Tibial nerve (tissue), 4 donors: ENCODE measurements around the gene ZBTB49. TPM values are rescaled to one million over a fixed set of nuclear protein-coding genes. Genes with fewer than 3 reads are reported as not detected.

Experiments used
- DNase-seq, 2 donors: peaks; one replicate each; pipeline ENCODE4 v3.0.0-alpha.2; 2019; ENCODE audit warnings: low spot score in 2 of 2
- H3K27ac ChIP-seq, 4 donors: fragments of 200-600 bp; sonication (generic) in 3 of 4; one replicate each; pipeline ENCODE4 v1.5.1; 2017 to 2019; ENCODE audit warnings: mild to moderate bottlenecking in 1 of 4
- H3K27me3 ChIP-seq, 2 donors: fragments of 200-600 bp; sonication (generic) in 1 of 2; one replicate each; pipeline versions ENCODE4 v1.5.1 to v1.6.0; 2017 to 2019
- H3K36me3 ChIP-seq, 3 donors: fragments of 200-600 bp; sonication (generic); one replicate each; pipeline ENCODE4 v1.5.1; 2018 to 2019
- H3K4me1 ChIP-seq, 4 donors: fragments of 200-600 bp; sonication (generic) in 3 of 4; one replicate each; pipeline ENCODE4 v1.5.1; 2017 to 2019
- H3K4me3 ChIP-seq, 4 donors: fragments of 200-600 bp; sonication (generic) in 3 of 4; one replicate each; pipeline ENCODE4 v1.5.1; 2017 to 2019; ENCODE audit warnings: mild to moderate bottlenecking in 1 of 4, moderate library complexity in 1 of 4
- H3K9me3 ChIP-seq, 4 donors: fragments of 200-600 bp; sonication (generic) in 3 of 4; one replicate each; pipeline ENCODE4 v1.5.1; 2017 to 2019
- CTCF ChIP-seq, 5 experiments: fragments of 200-600 bp in 3 of 5; fragments of 450-650 bp in 2 of 5; sonication (generic) in 3 of 5; IDR thresholded peaks; one replicate each; pipeline ENCODE4 v1.5.1; 2016 to 2019; ENCODE audit warnings: antibody characterized with exemption in 5 of 5, mild to moderate bottlenecking in 3 of 5, moderate library complexity in 2 of 5
- EP300 ChIP-seq, 2 donors: sonication (generic); formaldehyde crosslinking; IDR thresholded peaks; one replicate each; pipeline ENCODE4 v1.6.1; 2017; ENCODE audit warnings: antibody characterized with exemption in 2 of 2, mild to moderate bottlenecking in 1 of 2
- POLR2A ChIP-seq, 2 donors: fragments of 450-650 bp; IDR thresholded peaks; one replicate each; pipeline ENCODE4 v1.6.1; 2017; ENCODE audit warnings: antibody characterized with exemption in 2 of 2, mild to moderate bottlenecking in 2 of 2, moderate library complexity in 2 of 2
- WGBS, 2 donors: methylation state at CpG; one replicate each; pipeline ENCODE4 v1.1.5; 2018; 5-methylcytosine and 5-hydroxymethylcytosine counted together
- total RNA-seq, 4 donors: library from RNA; depleted of rRNA; stranded (reverse); fragments of >200 nt; gene quantifications; one replicate each; pipeline ENCODE4 v1.1.0, GENCODE V29; 2016

Gene ZBTB49
- total RNA-seq, 4 donors from 2014 or later = 5.1 to 28.4 (median 10.1) TPM

DNA sequence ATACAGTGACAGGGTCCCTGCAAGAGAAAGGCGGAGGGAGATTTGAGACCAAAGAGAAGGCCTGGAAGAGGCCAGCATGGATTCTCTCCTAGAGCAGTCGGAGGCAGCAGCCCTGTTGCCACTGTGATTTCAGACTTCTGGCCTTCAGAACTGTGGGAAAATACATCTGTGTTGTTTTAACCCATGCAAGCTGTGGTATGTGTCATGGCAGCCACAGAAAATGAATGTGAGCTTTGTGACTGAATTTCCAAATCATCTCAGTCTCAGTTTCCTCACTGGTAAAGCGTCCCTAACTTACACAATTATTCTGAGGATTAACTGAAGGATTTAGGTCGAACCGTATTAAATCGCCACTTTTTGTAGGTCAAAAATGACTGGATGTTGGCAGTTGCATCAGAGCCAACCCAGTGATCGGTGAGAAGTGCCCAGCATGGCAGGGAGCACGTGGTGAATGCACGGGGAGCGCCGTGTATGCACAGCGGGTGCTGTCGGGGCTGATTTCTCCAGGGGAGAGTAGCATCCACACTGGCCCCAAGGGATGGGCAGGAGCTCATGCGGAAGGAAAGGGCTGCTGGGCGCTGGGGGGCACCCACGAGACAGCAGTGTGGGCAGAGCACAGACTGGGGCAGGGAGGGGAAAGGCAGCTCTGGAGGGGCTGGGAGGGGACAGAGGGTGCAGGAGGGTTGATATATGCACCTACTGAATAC, 73.1 kb downstream of the ZBTB49 start:
- TF ChIP-seq POLR2A (IDR thresholded peaks at IDR 0.05) = no peak
- TF ChIP-seq EP300 (IDR thresholded peaks at IDR 0.05) = no peak
- no peak for TF ChIP-seq CTCF (IDR thresholded peaks at IDR 0.05)
- H3K36me3 ChIP-seq = no peaks in the 10 kb centered on the region
- 41 to 55% methylated on average over 16 of the region's 16 CpGs for WGBS, 2 donors
- no peaks in the 10 kb centered on the region for H3K4me1 ChIP-seq
- no peak for DNase-seq
- H3K9me3 ChIP-seq = peaks cover 0 to 7% (median 0%) of the 10 kb centered on the region in 4 donors
- peak overlapping the region in 1 of 4 donors; percentile 50 for H3K27ac ChIP-seq
- no peak overlapping the region for H3K4me3 ChIP-seq
- no peaks in the 10 kb centered on the region for H3K27me3 ChIP-seq

- DNase-seq = no peak
- Histone ChIP-seq H3K36me3 (no peaks in the 10 kb centered on the region), H3K4me3 (no peak overlapping the region)
Measured at GRCh38 chr4:4364061-4364460, 74.0 kb downstream of the ZBTB49 start.

DNA sequence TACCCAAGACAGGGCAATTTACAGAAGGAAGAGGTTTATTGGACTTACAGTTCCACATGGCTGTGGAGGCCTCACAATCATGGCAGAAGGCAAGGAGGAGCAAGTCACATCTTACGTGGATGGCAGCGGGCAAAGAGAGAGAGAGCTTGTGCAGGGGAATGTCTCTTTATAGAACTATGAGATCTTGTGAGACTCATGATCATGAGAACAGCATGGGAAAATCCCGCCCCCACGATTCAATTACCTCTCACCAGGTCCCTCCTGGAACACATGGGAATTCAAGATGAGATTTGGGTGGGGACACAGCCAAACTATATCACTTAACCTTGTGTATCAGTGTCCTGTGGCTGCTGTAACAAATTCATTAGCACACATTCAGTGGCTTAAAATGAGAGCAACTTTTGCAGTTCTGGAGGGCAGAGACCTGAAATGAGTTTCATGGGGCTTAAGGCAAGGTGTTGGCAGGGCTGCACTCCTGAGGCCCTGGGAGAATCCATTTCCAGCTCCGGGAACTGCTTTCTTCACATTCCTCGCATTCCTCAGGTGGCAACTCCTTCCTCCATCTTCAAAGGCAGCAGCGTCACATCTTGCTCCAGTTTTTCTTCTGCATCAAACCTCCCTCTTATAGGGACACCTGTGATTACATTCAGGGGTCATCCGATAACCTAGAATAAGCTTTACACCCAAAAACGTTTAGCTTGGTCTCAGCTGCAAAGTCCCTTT, 74.6 kb downstream of the ZBTB49 start:
- WGBS, 2 donors = 82 to 84% methylated on average over 9 of the region's 9 CpGs
- Histone ChIP-seq H3K9me3 (peaks cover 0 to 7% (median 0%) of the 10 kb centered on the region in 4 donors), H3K36me3 (no peaks in the 10 kb centered on the region), H3K27ac (no peak overlapping the region), H3K4me1 (no peaks in the 10 kb centered on the region), H3K4me3 (no peak overlapping the region), H3K27me3 (no peaks in the 10 kb centered on the region)
- TF ChIP-seq EP300 (IDR thresholded peaks at IDR 0.05) (no peak), POLR2A (IDR thresholded peaks at IDR 0.05) (no peak), CTCF (IDR thresholded peaks at IDR 0.05) (no peak)
- DNase-seq = no peak

More at GRCh38 chr4:4364061-4364460, 74.0 kb downstream of the ZBTB49 start:
- Histone ChIP-seq H3K27me3 (no peaks in the 10 kb centered on the region), H3K9me3 (peaks cover 0 to 7% (median 0%) of the 10 kb centered on the region in 4 donors), H3K4me1 (no peaks in the 10 kb centered on the region), H3K27ac (no peak overlapping the region)
- TF ChIP-seq EP300 (IDR thresholded peaks at IDR 0.05) = no peak
- TF ChIP-seq POLR2A (IDR thresholded peaks at IDR 0.05) = no peak
- no peak for TF ChIP-seq CTCF (IDR thresholded peaks at IDR 0.05)
- 55 to 72% methylated on average over 3 of the region's 3 CpGs for WGBS, 2 donors

- Histone ChIP-seq H3K36me3 (no peaks in the 10 kb centered on the region), H3K27me3 (no peaks in the 10 kb centered on the region), H3K4me3 (no peak overlapping the region), H3K27ac (no peak overlapping the region), H3K9me3 (peaks cover 0 to 11% (median 0%) of the 10 kb centered on the region in 4 donors), H3K4me1 (no peaks in the 10 kb centered on the region)
- no peak for DNase-seq
- TF ChIP-seq EP300 (IDR thresholded peaks at IDR 0.05) (no peak), CTCF (IDR thresholded peaks at IDR 0.05) (no peak), POLR2A (IDR thresholded peaks at IDR 0.05) (no peak)
- whole genome bisulfite sequencing, 2 donors = 52 to 57% methylated on average over 11 of the region's 11 CpGs
Measured at GRCh38 chr4:4368809-4369580, 78.9 kb downstream of the ZBTB49 start.

Other genes with a start within 250 kb of the ZBTB49 start
- gene OTOP1, start 63.3 kb upstream of the ZBTB49 start, total RNA-seq = not detected
- gene TMEM128, start 42.0 kb upstream of the ZBTB49 start, total RNA-seq = 10 to 100 TPM; 13.3 to 36.5 (median 23.8) TPM
- 10 to 100 TPM in 3 of 4 donors, 1 to 10 TPM in 1; 4.7 to 16.1 (median 10.3) TPM for gene LYAR, start 97 bp upstream of the ZBTB49 start, total RNA-seq
- 1 to 10 TPM in 3 of 4 donors, under 1 TPM in 1; 0.44 to 6.5 (median 3.6) TPM for gene NSG1, start 96.9 kb downstream of the ZBTB49 start, total RNA-seq